ENCODE data around the gene ZNF860. TPM values are rescaled to one million over a fixed set of nuclear protein-coding genes. Genes with fewer than 3 reads are reported as not detected.

ZNF860 gene
- total RNA-seq, 4 donors from 2014 or later, result 0.33 to 0.88 (median 0.36) TPM

DNA sequence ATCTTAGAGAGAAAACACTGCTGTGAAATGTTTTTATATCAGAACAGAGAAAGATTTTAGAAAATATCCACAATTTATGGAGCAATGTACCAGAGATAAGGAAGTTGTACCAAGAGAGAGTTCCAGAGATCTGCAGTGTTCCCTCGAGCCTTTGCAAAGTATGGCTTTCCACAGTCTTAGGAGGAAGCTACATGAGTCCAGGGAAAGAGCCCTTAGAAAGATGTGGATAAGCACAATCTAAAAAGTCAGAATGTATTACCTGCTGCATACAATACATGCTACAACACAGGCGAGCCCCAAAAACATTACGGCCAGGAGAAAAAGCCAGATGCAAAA lies 56.4 kb downstream of the ZNF860 start:
- TF ChIP-seq, protein P1, sequence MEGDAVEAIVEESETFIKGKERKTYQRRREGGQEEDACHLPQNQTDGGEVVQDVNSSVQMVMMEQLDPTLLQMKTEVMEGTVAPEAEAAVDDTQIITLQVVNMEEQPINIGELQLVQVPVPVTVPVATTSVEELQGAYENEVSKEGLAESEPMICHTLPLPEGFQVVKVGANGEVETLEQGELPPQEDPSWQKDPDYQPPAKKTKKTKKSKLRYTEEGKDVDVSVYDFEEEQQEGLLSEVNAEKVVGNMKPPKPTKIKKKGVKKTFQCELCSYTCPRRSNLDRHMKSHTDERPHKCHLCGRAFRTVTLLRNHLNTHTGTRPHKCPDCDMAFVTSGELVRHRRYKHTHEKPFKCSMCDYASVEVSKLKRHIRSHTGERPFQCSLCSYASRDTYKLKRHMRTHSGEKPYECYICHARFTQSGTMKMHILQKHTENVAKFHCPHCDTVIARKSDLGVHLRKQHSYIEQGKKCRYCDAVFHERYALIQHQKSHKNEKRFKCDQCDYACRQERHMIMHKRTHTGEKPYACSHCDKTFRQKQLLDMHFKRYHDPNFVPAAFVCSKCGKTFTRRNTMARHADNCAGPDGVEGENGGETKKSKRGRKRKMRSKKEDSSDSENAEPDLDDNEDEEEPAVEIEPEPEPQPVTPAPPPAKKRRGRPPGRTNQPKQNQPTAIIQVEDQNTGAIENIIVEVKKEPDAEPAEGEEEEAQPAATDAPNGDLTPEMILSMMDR (IDR thresholded peaks at IDR 0.05; ENCODE audit: low read depth), result no peak

DNA sequence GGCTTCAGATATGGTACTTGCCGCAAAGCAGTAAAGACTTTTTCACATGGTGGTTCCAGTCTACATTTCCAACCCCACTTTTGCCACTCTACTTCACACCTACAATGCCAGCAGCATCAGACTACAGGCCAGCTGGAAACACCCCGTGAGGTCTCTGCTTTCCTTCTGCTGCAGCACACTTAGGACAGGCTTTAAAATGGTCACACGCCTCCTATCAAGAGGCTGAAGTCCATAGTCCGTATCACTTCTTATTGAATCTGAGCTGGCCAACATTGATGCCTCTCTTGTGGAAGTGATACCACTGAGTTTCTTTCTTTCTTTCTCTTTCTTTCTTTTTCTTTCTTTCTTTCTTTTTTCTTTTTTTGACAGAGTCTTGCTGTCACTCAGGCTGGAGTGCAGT lies 59.8 kb downstream of the ZNF860 start:
- TF ChIP-seq, protein P1 (IDR thresholded peaks at IDR 0.05; ENCODE audit: low read depth), result no peak

Small RNA genes lying within 50 kb of the gene (small RNA-seq; reads per million reads assigned to genes)
- not detected for gene RF00402

Other genes starting within 250 kb of the ZNF860 start
- 10 to 100 TPM in 3 of 4 donors, 1 to 10 TPM in 1; 7.3 to 72.7 (median 26.0) TPM for gene OSBPL10, start 488 bp upstream of the ZNF860 start, total RNA-seq
- 100 to 1,000 TPM in 1 of 4 donors, 10 to 100 TPM in 3; 75.5 to 180 (median 82.2) TPM for gene GPD1L, start 124.9 kb downstream of the ZNF860 start, total RNA-seq

All from subcutaneous adipose tissue (tissue), 4 donors.